Left renal pelvis (tissue), 4 donors: ENCODE measurements around the gene ZNF532. TPM values are rescaled to one million over a fixed set of nuclear protein-coding genes. Genes with fewer than 3 reads are reported as not detected.
"Not testable (repeated sequence)": the region's sequence is repeated elsewhere in the genome, so short reads cannot be mapped to it uniquely, and the experiment has no call there.

Source experiments
- DNase-seq, 4 donors: peaks; one replicate each; pipeline ENCODE4 v3.0.0-alpha.2; 2013; ENCODE audit warnings: low read depth in 4 of 4, low spot score in 3 of 4
- polyA plus RNA-seq, 4 donors: library from polyadenylated mRNA; unstranded; fragments of 120-200 nt; gene quantifications; one replicate each; pipeline ENCODE4 v1.2.1, GENCODE V29; 2013; ENCODE audit not compliant: insufficient read length in 4 of 4

The ZNF532 gene
- polyA plus RNA-seq, 4 donors, result 89.8 to 141 (median 102) TPM

DNA sequence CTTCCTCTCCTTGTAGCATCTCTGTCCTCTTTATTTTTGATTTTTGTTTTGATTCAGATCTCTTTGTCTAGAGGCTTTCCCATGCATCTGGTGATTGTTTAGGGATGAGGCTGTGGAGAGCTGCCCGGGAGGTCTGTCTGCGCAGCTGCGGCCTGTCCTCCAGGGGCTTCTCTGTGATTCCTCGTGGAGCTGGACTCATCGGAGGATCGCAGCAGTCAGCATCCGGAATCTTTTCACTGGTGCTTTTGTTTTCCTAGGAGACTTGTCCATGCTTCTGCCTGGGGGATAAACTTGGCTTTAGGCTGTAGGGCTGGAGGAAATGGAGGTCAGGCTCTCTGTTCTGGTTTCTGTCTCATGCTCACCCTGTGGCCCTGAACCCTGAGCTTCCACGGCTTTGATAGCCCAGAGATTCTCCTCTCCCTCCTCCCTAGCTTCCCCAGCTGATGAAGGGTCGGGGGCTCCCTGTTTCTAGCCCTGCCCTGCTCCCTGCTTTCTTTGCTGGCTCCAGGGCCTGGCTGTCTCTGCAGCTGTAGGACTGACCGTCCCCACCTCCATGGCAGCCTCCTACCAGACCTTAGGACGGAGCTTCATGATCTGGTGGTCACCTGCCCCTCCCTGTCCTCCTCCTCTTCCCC is 35.5 kb downstream of the ZNF532 start:
- no peak for DNase-seq

DNA sequence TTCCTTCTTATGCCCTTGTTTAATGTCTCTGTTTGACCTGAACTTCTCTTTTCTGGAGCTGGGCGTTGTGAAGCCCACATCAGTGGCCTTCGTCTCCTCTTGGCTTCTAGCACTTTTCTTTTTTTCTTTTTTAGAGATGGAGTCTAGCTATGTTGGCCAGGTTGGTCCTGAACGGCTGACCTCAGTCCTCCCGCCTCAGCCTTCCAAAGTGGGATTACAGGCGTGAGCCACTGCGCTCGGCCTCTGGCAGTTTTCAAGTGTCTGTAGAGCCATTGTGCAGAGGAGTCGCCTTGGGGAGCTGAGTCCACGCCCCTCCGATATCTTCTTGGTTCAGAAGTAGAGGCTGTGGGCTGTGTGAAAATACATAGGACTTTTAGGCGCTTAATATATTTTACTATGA is 36.5 kb downstream of the ZNF532 start:
- DNase-seq, result no peak

DNA sequence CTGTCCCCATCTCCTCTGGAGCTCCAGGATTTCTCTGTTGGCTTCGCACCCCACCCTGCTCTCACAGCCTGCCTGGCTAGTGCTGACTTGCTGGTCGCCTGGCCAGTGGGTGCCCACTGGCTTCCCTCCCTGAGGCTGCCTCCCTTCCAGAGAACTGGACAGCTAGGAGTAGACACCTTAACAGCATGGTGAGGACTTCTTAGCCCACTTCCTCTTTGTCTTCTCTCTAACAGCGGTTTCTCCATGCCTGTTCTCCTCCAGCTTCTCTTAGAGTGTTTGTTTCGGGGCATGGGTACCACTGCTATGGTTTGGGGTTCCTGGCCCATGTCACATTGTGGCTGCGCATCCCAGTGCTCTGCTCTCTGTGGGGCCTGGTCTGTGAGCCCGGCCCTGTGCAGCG is 37.1 kb downstream of the ZNF532 start:
- DNase-seq, result no peak

DNA sequence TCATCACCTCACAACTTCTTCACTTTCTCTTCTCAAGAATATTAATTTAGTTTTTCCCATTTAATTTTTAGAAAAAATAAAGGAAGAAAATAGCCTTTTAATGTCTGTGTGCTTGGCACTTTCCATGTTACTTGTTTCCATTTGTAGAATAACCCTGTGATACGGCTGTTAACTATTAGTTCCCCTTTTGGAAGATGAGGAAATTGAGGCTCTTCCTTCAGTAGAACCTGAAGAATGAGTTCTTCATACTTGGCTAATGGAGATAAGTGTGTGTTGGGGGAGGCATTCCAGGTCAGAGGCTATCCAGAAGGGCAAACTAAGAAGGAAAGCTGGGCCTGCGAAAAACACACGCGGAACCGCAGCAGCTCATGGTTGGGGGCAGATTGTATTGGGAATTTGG is 38.3 kb downstream of the ZNF532 start:
- DNase-seq, result no peak

DNA sequence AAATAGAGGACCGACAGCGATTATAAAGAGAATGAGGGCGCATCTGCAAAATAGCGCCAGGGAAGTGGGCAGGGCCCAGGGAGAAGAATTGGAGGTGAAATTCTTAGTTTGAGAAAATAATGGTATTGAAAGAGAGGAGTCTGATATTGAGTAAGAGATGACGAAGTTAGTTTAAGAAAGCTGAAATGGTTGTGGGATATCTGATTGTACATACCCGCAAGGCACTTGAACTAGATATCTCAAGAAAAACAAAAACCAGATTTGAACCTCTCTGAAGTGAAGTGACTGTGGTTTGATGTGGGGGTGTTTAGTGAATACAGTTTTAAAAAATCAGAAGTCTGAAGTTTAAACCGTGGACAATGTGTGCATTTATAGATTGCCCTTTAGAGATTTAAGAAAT is 38.9 kb downstream of the ZNF532 start:
- DNase-seq, result no peak

DNA sequence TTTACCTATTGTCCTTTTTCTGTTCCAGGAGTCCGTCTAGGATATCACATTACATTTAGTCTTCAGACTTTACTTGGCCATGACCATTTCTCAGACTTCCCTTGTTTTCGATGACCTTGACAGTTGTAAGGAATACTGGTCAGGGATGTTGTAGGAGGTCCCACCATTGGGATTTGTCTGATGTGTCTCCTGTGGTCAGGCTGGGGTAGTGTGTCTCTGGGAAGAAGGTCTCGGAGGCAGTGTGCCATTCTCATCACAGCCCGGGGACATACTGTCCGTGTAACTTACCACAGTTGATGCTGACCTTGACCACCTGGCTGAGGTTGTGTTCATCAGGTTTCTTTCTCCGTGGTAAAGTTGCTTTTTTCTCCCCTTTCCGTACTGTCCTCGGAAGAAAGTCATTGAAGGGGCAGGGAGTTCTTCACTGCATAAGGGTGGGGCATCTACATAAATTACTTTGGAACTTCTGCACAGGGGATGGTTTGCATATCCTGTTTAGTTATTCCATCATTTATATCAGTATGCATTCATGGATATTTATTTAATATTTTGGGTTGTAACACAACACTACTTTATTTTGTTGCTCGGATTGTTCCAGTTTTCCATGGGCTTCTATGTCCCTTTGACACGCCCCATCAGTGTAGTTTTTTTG is 41.2 kb downstream of the ZNF532 start:
- DNase-seq, result no peak

DNA sequence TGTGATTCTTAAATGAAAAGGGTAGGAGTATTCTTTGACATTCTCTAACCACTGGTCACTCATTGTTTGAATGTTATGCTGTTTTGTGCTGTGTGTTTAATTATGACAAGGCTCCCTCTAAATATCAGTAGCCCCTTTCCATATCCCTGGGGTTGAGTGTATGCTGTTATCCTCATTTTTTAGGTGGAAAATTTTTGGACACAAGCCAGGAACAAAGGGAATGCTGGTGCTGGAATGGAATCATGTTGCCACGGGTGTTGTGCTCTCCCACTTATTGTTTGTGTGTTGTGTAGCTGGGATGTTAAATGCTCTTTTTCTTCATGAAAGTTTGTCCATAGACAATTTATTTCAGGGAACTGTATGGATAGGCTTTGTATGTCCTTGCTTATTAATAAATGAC is 43.3 kb downstream of the ZNF532 start:
- no peak for DNase-seq

DNA sequence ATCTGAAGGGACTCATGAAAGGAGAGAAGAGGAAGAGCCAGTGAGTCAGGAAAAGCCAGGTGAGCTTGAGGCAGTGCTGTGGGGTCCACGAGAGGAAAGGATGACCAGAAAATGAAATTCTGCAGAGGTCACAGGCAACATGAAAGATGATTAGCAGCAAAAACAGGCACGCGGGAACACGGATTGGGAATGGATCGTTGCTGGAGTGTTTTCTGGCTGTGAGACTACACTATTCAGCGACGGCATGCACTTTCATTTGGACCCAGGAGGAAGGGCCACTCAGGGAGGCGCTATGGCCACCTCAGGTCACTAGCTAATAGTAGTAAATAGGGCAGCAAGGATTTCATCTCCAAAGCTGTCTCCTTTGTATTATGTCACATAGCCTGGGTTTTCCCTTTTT is 44.8 kb downstream of the ZNF532 start:
- no peak for DNase-seq

DNA sequence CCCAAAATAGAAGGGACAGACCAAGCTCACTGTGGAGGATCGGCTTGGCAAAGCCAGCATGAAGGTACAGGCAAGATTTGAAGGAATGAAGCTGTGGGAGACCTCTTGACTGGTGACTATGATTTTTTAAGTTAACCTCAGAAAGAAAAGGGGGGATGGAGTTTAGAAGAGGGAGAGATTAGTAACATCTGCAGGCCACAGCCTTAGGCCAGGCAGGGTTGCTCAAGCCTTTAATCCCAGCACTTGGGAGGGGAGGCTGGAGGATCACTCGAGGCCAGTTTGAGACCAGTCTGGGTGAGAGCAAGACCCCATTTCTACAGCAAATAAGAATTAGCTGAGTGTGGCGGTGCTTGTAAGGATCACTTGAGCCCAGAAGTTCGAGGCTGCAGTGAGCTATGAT is 46.6 kb downstream of the ZNF532 start:
- DNase-seq, result no peak

DNA sequence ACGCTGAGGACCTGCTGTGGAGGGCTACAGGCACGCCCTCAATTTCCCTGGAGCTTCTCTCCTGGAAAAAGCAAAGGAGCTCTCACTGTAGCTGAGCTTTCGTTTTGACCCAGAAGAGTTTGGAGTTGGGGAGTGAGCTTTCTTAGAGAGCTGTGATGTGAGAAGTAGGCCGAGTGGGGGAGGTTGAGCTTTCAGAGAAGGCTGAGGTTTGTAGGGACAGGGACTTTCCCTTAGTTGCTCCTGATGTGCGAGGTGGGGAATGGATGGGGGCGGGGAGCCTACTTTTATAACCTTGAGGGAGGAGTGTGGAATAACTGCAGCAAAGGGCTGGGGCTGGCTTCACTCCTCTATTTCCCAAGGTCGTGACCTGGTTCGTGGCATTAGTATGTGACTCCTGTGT is 47.1 kb downstream of the ZNF532 start:
- no peak for DNase-seq

DNA sequence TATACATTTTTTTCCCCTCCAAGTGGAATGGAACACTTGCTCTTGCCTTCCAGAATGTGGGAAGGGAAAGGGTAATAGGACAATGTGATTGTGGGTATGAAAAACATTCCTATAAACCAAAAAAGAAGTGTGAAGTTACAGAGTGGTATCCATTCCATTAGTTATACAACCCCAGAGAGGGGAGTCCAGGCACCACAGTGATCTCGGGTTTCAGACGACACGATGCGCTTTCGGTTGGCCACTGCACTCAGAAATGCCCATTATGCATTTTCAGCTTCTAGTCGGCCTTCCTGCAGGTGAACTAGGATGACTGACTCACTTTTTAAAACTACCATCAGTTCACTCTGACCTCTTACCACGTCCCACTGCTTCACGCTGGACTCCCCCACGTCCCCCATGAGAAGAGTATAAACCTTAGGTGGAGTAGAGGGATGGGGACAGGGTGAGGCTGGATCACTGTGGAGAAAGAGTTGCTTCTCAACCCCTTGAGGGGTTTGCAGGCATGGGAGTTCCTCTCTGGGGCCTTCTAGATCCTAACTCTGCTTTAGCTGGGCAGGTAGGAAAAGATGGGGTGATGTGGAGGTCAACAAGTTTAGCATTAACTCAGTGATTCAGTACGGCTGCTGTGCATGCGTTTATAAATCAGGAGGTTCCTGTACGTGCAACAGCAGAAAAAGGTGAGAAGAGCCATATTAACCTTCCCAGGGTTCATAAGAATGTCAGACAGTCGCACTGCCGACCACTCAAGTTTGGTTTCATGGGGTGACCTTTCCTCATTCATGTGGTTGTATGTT is 50.5 kb downstream of the ZNF532 start:
- peak in 2 of 4 donors; percentile 52 to 59 for DNase-seq

DNA sequence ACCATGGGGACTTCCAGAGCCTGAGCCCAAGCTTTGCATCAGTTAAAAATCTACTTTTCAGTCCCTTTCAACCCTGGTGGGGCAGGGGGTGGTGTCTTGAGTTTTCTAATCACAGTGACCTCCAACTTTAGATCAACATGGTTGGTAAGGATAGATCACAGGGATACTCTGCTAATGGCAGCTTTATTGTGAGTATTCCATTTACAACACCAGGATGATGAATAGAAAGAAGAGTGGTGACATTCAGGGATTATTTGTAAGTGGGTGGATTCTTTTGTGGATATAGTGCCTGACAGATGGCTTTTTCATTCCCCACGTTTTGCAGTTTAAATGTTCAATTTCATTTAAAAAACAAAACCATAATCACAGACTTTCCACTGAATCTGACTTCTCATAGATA is 51.3 kb downstream of the ZNF532 start:
- DNase-seq, result no peak

DNA sequence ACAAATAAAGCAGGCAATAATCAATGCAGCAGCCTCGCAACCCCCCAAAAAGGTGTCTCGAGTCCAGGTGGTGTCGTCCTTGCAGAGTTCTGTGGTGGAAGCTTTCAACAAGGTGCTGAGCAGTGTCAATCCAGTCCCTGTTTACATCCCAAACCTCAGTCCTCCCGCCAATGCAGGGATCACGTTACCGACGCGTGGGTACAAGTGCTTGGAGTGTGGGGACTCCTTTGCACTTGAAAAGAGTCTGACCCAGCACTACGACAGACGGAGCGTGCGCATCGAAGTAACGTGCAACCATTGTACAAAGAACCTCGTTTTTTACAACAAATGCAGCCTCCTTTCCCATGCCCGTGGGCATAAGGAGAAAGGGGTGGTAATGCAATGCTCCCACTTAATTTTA is 55.3 kb downstream of the ZNF532 start:
- not testable (repeated sequence) for DNase-seq

DNA sequence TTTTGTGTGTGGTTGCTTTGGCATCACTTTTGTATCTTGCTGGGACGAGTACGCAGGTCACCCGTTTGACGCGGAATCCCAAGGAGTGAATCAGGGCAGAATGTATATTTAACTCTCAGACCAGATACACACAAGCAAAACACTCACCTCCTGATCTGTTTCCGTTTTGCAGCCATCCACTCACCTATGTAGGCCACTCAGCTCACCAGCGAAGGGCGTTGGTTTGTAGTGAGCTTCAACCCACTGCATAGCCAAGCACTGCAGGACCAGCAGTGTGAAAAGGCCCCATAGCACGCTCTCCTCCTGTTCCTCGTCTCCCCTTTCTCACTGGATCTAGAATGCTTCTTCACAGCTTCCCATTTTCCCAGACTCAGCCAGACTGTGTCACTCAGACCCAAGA is 58.3 kb downstream of the ZNF532 start:
- DNase-seq, result no peak

DNA sequence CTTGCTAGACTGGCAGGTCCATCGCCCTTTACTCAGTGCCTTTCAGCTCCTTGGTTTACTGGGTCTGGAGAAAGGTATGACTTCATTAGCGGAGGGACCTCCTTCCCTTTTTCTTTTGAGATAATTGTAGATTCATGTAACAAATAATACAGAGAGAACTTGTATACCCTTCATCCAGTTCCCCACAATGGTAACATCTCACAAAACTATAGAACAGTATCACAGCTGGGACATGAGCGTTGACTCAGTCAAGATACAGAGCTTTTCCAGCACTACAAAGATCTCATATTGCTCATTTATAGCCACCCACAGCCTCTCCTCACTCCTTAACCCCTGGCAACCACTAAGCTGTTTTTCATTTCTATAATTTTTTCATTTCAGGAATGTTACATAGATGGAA is 59.8 kb downstream of the ZNF532 start:
- DNase-seq, result no peak

DNA sequence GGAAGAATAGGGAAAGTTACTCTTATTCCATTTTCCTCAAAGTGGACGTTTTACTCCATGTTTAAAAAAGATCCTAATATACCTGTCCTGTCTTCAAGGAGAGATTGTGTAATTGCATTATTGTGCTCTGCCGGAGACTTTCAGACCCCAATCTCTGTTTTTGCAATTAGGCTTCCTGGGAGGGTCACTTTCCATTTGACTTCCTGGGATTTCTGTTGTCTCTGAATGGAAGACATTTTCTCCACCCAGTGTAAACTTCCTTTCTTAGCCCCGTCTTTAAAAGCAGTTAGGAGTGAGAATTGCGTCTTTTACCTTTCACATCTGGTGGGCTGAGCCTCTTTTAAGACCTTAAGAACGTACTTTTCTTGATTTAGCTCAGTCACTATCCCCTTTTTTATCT is 63.0 kb downstream of the ZNF532 start:
- no peak for DNase-seq

DNA sequence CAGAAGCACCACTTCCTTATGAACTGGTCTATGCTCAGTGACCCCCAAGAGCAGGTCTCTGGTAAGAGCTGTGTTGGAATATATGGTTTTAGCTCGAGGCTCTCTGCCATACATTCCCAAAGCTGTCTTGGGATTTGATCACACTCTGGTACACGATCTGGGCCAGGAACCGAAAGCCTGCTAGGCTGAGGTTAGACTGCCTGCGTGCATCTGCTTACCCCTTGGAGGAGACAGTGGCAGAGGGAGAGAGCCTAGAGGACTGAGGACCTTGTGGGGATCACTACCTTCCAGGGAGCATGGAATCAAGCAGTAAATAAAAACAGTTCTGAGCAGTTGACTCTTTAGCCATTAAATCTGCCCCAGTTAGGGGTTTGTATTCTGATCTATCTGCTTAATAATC is 63.7 kb downstream of the ZNF532 start:
- no peak for DNase-seq

DNA sequence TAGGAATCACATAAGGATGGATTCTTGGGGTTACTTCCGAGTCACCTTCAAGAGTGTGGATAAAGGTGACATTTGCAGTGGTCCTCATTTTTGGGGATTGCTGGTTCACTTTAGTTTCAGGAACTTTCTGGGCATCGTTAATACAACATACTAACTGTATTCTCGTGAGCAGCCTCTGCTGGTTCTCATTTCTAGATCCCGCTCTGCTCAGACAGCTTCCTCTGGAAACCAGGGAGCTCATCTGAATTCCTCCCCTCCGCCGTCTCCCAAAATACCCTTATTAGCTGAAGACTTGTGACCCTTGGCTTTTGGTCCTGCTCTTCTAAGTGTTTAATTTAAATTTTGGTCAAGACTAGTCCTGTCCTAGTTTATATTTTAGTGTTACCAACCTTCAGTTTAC is 64.5 kb downstream of the ZNF532 start:
- no peak for DNase-seq

DNA sequence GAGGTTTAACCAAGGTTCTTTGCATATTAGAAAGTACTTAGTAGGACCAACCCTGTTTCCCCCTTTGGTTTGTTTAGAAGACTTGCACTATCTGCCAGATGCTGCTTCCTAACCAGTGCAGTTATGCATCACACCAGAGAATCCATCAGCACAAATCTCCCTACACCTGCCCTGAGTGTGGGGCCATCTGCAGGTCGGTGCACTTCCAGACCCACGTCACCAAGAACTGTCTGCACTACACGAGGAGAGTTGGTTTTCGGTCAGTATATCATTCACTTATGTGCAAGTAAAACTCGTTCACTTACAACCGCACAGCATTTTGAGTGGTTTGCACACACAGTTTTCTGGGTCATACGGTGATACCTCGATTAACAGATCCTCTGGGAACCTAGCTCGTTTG is 69.7 kb downstream of the ZNF532 start:
- DNase-seq, result no peak

DNA sequence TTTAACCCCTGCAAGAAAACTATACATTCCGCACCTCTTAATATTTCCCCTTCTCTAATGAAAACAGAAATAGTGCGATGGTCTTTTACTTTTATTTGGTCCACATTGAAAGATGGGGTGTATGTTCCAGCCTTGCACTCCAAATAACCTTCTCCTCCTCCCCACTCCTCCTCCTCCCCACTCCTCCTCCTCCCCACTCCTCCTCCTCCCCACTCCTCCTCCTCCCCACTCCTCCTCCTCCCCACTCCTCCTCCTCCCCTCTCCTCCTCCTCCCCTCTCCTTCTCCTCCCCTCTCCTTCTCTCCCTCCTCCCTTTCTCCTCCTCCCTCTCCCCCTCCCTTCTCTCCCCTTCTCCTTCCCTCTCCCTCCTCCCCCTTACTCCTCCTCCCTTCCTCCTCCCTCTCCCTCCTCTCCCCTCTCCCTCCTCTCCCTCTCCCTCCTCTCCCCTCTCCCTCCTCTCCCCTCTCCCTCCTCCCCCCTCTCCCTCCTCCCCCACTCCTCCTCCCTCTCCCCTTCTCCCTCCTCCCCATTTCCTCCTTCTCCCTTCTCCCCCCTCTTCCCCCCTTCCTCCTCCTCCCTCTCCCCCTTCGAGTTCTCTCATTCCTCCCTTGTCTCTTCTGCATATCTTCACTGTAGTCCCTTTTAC is 70.4 kb downstream of the ZNF532 start:
- no peak for DNase-seq

DNA sequence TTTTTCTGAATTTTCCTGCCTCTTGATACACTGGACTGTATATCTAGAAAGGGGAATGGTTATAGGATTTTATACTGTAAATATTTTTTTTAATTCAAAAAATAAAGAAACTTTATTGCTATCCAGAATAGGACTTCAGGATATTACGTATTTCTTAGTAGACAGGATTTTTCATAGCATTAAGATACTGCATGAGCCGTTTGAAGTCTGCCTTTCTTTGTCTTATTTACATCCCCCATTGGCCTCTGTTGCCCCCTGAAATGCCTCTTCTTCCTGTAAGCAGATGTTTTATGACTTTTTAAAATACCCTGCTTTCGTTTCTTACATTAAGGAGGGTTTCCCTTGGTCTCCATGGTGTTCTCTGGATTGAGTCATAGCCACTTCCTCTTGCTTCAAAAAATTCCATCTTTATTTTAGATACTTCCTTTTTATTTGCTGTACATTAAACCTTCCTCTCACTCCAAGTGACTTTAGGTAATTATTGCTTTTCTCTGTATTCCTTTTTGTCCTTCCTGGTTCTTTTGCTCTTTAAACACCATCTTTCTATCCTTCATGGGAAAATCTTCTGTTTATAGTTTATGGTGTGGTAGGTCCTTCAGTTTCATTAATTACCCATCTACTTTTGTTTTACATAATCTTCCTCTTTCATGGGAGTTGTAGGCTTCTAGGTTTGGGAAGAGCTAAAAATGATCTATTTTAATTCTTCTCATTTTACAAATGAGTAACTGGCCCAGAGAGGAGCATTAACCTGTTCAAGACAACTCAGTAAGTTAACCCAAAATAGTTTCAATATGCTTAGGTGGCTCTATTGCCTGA is 72.6 kb downstream of the ZNF532 start:
- no peak for DNase-seq
